Skin of body (tissue), 2 donors: ENCODE data around the gene DRD3. TPM values are rescaled to one million over a fixed set of nuclear protein-coding genes. Genes with fewer than 3 reads are reported as not detected.

Experiments
- DNase-seq: peaks from one replicate; lab custom pipeline; 2025; lab: John Stamatoyannopoulos, UW
- total RNA-seq: library from RNA; depleted of rRNA; stranded (reverse); fragments of >200 nt; gene quantifications from one replicate; pipeline ENCODE4 v1.2.3, GENCODE V29; 2014

Gene DRD3
- total RNA-seq, 1 donor from 2014 or later: not detected

DNA sequence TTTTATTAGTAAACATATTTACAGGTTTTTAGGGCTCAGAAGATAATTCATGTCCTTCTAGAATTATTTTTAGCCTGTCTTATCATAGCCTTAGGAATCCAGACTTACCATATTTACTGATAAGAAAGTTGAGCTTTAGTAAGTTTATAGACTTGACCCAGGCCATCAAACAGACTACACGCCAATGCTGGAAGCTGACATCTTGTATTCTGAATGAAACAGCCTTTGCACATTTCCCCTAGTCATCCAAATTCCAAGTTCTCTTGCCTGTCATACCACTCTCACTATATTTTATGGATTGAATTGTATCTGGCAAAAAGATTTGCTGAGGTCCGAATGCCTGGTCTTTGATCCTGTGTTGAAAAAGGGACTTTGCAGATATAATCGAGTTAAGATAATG, 58.6 kb downstream of the DRD3 start:
- DNase-seq: no peak

DNA sequence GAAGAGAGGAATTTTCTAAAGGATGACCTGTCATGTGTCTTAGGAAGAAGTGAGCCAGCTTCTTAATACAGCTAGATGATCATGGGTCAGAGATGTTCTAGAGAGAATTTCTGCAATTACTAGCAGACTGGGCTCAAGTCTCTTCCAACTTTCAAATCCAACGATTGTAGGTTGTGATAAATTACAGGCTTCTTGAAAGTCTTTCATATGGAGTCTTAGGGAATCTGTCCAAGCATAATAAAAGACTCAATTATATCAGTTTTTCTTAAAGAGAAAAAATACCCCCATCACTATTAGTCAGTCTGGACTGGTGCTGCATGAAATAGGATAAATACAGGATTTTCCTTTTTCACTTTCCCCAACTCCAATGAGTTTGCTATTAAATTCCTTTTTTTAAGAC, 59.1 kb downstream of the DRD3 start:
- DNase-seq: no peak

DNA sequence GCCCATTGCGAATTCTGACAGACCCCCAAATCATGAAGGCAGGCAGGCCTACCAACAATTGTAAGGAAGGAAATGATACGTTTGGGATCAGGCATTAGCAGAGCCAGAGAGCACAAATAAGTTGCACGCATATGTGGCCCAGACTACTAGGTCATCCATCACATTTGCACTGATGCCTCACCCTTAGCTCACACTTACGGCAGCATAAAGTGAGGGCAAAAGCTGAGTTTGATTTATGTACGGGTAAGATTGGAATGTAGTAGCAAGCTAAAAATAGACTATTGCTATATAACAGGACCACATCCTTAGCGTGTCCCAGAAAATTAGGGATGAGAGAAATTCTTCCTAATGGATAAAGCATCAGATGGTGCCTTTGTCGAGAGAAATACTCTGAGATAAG, 63.7 kb downstream of the DRD3 start:
- no peak for DNase-seq

DNA sequence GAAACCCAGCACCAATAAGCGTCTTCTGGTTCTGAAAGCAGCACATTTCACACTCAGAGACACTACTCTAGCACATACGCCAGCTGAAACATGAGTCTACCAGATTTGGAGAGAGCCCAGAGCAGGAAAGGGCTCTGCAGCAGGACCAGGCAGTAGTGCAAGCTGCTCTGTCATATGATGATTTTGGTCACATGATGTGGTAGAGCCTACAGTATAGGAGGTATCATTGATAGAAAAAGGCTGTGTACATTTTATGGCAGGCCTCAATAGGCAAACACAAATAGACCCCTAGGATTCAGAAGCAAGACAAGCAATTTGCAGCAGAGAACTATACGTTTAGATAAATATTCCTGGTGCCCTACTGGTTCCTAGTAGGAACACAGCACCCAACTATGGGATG, 64.1 kb downstream of the DRD3 start:
- no peak for DNase-seq

DNA sequence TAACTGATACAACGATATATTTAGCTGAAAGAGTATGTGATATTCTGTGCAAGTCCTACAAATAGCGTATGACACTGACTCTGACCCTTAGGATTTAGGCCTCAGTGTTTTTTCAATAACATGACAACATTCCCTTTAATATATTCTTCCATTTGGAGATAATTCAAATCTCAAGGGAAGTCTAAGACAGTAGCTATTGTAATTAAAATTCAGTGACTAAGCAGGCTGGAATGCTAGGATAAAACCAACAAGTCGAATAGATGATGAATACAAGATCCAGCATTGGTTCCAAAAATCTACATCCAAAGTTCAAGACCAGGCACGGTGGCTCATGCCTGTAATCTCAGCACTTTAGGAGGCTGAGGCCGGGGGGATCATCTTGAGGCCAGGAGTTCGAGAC, 66.2 kb downstream of the DRD3 start:
- DNase-seq: no peak

DNA sequence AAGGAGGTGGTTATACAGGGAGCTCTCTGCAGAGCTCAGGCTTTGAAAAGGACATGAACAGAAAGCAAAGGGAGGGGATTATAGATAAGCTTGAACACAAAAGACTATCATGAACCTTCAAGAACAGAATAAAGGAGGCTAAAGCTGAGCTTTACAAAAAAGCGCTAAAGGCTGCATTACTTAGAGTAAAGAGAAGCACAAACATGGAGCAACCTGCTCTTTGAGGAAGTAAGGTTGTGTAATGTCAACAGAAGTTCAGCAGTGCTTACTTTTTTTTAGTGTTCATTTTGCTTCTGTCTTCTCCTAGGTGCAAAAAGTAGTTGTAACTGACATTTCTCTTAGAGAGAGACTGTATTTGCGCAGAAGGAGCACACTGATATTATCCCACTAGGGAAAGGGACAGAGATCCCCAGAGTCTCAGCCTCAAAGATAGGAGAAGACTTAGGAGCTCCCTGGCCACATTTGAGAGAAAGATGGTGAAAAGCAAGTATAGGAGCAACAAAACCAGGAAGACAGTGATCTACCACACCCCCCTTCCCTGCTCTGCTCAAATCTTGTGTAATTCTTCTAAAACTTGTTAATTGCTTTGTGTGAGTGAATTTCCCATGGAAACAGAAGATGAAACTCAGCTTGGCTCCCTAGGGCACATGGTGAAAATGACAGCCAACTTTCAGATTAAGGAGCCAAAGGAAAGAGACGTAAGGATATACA, 67.6 kb downstream of the DRD3 start:
- no peak for DNase-seq

DNA sequence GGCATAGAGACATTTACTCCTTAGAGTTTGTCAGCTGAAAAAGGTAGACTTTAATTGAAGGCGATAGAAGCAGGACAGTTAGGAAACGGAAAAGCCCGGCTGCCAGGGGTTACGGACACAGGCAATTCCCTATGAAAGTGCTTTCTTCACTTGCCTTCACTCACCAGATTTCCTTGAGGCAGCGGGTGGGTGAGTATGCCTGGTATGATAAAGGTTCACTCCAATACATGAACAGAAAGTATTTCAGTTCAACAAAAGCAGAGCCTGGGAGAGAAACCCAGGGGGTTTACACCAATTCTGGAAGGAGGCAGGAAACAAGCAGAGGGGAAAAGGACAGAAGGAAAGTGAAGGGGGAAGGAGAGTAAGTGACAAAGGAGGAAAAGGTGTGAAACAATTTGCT, 68.4 kb downstream of the DRD3 start:
- DNase-seq: no peak

DNA sequence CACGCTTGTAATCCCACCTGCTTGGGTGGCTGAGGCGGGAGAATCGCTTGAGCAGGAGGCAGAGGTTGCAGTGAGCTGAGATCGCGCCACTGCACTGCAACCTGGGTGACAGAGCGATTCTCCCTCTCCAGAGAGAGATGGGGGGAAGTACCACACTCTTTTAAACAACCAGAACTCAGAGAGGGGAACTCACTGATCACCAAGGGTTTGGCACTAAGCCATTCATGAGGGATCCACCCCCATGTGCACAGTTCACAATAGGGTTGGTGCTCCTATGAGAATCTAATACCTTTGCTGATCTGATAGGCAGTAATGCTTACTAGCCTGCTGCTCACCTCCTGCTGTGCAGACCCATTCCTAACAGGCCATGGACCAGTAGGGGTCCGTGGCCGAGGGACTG, 70.7 kb downstream of the DRD3 start:
- no peak for DNase-seq

DNA sequence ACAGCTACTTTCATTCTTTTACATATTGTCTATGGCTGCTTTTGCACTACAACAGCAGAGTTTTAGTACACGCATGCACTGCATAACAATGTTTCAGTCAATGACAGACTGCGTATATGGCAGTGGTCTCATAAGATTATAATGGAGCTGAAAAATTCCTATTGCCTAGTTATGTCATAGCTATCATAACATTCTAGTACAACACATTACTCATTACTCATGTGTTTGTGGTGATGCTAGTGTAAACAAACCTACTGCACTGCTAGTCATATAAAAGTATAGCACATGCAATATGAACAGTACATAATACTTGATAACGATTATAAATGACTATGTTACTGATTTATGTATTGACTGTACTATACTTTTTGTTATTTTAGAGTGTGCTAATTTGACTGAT, 74.4 kb downstream of the DRD3 start:
- DNase-seq: no peak

DNA sequence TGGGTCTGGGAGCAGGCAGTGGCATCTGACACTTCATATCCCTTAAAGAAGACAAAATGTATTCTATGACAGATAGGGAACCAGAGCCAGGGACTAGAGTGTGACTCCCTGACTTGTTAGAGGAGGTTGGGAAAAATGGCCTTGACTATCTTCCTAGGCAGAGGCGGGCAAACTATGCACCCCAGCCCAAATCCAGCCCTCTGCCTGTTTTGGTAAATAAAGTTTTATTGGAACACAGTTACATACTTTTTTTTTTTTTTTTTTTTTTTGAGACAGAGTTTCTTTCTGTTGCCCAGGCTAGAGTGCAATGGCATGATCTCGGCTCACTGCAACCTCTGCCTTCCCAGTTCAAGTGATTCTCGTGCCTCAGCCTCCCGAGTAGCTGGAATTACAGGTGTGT, 75.0 kb downstream of the DRD3 start:
- no peak for DNase-seq

DNA sequence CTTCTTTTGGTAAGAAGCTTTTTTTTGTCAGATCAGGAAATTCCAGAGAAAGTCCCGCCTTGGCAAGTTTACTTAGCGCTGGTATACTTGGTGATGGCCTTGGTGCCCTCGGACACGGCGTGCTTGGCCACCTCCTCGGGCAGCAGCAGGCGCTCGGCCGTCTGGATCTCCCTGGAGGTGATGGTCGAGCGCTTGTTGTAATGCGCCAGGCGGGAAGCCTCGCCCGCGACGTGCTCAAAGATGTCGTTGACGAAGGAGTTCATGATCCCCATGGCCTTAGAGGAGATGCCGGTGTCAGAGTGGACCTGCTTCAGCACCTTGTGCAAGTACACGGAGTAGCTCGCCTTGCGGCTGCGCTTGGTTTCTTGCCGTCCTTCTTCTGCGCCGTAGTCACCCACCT, 75.7 kb downstream of the DRD3 start:
- no peak for DNase-seq

DNA sequence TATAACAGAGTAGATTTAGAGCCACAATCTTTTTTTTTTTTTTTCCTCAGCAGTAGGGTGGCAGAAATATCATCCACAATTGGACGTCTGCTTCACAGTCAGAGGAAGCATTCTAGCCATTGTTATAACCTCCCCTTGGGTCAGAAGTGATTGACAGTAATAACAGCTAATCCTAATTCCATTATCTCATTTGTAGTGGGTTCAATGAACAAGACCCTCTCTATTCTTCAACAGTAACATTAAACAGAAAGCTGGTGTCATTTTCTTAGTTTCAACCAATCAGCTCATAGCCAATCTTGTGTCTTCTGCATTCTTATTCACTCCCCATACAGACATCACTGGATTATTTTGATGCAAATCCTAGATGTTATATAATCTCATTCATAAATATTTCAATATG, 77.8 kb downstream of the DRD3 start:
- DNase-seq: no peak

DNA sequence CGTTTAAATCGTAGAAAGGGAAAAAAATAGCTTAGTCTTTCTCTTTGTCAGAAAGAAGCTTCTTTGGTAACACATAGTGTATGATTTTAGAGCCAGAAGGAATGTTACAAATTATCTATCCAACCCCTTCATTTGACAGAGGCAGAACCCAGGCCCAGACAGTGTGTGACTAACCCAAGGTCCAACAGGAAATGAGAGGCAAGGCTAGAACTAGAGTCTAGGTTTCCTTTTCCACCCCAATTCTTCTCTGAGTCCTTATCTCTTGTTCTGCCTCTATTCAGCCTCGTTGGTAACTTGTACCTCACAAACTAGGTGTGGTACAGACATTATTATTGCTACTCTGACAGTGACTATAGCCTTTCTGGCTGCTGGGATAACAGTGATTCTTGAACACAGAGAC, 83.1 kb downstream of the DRD3 start:
- no peak for DNase-seq

DNA sequence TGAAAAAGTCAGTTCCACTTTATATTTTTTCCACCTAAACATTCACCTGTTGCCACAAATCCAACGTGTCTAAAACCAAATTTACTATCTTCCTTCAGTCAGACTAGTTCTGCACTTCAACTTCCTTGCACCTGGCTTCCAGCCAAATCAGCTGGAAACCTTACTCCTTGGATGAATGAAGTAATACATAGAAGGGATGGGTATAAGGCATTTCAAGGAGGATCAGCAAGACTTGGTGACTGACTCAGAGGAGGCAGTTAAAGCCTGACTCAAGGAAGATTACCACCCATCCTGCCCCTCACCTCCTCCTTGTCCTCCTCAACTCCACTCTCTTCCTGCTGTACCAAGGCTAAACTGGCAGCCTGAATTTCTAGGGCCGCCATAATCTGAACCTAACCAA, 85.3 kb downstream of the DRD3 start:
- no peak for DNase-seq

DNA sequence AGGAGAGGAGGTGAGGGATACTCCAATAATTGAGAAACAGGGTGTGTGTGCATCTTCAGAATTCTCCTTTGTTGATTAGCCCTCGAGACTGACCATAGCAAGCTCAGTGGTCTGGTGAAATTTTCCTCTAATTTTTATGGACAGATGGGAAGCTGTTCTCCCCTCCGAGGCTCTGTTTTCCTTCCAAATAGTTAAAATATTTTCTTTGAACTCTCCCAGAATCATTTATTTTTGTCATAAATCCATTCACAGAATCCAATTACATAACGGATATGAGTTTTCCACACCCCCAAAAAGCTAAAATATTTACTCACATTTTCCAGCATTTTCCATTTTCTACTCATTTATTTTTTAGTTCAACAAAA, 85.9 kb downstream of the DRD3 start:
- DNase-seq: no peak

DNA sequence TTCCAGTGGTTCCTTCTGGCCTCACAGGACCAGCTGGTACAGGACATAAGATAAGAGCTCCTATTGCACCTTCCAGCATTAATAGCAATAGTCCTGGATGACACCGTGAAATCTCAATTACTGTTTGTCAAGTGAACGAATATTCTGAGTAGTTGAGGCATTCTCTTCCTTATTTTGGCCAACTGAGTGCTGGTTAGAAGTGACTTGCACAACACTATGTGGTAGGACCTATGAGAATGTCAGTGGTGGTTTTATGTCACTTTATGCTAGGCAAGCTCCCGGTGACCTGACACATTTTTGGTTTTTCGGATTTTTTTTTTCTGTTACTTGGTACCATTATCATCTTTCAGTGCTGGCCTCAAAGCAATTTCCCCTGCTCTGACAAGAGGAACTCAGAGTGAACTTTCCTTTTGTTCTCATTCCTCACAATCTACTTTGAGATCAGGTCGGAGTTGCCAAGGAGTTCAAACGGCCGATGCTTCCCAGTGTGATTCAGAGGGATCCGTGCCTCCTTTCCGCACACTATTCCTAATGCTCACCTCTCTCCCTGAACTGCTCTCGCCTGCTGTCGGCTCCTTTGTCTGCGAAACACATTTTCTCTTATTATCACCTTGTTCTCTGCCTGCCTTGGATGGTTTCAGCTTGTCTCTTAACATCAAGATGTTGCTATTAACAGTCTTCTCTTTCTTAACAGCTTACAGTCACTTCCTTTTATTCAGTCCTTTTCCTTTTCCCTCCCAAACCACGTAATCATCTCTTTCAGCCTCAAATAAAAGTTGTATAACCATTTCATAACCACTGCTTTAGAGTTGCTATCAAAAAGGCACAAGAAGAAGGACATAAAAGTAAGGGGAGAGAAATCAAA, 86.5 kb downstream of the DRD3 start:
- no peak for DNase-seq

DNA sequence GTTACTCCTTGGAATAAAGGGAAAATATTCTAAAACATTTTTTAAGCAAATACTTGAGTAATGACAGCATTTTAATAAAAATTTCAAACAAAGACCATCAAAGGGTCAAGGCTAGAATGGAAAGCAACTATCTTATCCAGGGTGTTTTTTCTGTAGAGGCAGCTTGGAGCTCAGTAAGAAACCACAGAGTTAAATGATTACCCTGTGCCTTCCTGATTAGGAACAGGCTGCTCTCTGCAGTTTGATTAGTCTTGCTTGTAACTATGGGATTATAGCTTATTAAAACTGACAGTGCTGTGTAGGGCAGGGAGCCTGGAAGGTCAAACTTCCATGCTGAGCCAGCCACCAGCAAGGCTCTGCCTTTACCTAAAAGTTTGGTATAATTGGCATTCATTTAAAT, 89.2 kb downstream of the DRD3 start:
- DNase-seq: no peak

DNA sequence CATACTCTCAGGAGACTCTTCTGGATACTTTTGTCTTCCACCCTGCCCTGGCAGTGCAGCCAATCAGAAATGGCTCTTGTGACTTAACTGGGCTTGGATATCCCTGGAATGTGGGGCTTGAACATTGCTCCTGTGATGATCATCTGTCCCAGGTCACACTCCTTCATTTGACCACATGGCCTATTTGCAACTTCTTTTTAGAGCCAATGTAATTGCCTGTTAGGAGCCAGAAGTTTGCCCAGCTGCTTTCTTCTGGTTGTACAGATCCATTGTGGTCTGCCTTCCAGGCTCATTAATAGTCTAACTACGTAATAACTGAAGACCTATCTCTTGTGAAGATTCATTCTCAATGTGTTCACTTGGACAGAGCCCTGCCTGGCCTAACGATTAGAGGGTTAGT, 92.5 kb downstream of the DRD3 start:
- DNase-seq: no peak

DNA sequence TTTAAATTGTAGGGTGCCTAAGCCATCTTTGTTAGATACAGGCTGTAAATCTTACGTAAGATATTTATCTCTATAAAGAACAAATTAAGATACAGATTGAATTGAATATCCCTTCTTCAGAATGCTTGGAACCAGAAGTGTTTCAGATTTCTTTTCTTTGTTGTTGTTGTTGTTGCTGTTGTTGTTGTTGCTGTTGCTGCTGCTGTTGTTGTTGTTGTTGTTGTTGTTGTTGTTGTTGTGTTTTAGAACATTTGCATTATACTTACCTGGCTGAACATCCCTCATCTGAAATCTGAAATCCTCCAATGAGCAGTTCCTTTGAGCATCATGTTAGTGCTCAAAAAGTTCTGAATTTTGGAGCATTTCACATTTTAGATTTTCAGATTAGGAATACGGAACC, 95.7 kb downstream of the DRD3 start:
- no peak for DNase-seq

DNA sequence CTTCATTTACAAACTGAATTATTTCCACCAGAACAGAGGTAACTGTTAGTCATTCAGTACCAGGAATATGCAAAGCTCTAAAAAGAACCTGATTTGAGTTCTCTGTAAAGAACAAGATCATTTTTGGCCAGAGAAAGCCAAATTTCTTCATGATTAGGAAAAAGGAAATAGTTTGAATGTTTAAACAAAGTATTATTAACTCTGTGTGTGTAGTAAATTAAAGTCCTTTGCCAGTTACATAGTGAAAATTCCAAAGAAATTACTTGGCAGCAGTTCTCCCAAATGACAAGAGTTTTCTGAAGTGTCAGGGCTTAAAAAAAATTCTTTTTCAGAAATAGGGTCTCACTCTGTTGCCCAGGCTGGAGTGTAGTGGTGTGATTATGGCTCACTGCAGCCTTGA, 97.8 kb downstream of the DRD3 start:
- DNase-seq: no peak

DNA sequence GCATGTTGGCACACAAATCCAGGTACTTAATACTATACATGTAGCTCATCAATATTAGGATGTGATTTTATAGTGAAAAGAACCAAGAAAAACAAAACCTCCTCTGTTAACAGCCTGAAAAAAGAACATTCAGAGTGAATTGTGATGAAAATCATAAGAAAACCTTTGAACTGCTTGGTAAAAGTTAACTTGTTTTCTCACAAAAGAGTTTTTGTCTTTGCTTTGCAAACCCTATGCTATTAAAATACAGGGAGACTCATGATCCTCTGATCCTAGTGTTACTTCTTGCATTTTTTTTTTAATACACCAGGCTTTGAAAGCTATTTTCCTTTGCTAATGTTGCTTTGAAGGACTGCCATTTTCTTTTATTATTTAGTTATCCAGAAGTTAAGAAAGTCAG, 98.7 kb downstream of the DRD3 start:
- no peak for DNase-seq

DNA sequence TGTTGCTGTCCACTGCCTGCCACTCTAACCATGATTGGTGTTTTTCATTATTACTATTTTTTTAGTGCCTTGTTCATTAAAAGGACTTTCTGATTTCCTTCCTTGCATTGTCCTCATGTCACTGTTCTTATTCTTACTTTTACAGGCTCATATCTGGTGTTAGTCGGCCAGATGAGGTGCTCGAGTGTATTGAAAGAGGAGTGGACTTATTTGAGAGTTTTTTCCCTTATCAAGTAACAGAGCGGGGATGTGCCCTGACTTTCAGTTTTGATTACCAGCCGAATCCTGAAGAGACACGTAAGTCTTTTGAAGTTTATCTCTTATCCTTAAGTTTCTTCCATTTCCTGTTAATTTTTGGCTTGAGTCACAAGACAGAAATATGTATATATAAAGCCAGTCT, 99.1 kb downstream of the DRD3 start:
- DNase-seq: no peak

DNA sequence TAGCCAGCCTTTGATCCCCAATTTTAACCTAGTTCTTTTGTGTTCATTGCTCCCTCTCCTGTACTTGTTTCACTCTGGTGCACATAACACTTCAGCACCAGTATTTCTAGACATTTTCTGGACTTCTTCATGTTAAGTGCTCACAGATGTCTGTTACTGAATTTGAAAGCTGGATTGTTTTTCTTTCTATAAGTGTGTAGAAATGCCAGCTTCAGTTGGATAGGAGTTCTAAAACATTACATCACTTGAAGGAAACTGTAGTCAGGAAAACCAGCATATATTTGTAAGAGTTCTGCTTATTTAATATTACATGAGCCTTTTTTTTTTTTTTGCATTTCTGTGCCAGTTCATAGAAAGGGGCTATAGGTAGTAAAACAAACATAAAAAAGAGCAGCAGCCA, 100.7 kb downstream of the DRD3 start:
- no peak for DNase-seq
